Ishikawa (cell line): Measurements from ENCODE around the gene TLR2.

Experiments
- TAF1 ChIP-seq: IDR thresholded peaks from 2 replicates; pipeline ENCODE4 v1.6.1; 2012; ENCODE audit warnings: low read depth, mild to moderate bottlenecking
- TCF12 ChIP-seq: IDR thresholded peaks from 2 replicates; pipeline ENCODE4 v1.6.1; 2012; ENCODE audit warnings: low read depth
- TF ChIP-seq, protein P1 (sequence below): IDR thresholded peaks from 2 replicates; pipeline ENCODE4 v1.6.1; 2012

GRCh38 chr4:153724606-153725005 is 40.5 kb downstream of the TLR2 start:
- TF ChIP-seq TCF12 (no peak), TAF1 (no peak)
- TF ChIP-seq, protein P1, sequence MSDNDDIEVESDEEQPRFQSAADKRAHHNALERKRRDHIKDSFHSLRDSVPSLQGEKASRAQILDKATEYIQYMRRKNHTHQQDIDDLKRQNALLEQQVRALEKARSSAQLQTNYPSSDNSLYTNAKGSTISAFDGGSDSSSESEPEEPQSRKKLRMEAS, result no peak
